Measurements from ENCODE around the gene VPS26A.

Gene VPS26A

GRCh38 chr10:69220507-69220906, 96.5 kb downstream of the VPS26A start:
- DNase-seq (ENCODE audit: low read depth), result no peak
